Hepatocyte (in vitro differentiated cells): Measurements from ENCODE around the gene FN1. TPM values are rescaled to one million over a fixed set of nuclear protein-coding genes. Genes with fewer than 3 reads are reported as not detected.

Experiments
- DNase-seq: peaks from one replicate; pipeline ENCODE4 v3.0.0-alpha.2; 2016; ENCODE audit warnings: low spot score
- H2AFZ ChIP-seq: fragments of 200-600 bp; sonication (generic); 2 replicates; pipeline ENCODE4 v1.6.0; 2016; ENCODE audit warnings: antibody characterized with exemption, mild to moderate bottlenecking
- H3K27ac ChIP-seq: fragments of 200-600 bp; sonication (generic); 2 replicates; pipeline ENCODE4 v1.5.1; 2016; ENCODE audit warnings: mild to moderate bottlenecking
- H3K27me3 ChIP-seq: fragments of 200-600 bp; sonication (generic); 2 replicates; pipeline ENCODE4 v1.6.1; 2016
- H3K36me3 ChIP-seq: fragments of 200-600 bp; sonication (generic); replicated peaks from 2 replicates; pipeline ENCODE4 v1.5.1; 2016; ENCODE audit warnings: low read depth; ENCODE audit not compliant: insufficient read depth
- H3K4me1 ChIP-seq: fragments of 200-600 bp; sonication (generic); 2 replicates; pipeline ENCODE4 v1.5.1; 2016; ENCODE audit warnings: mild to moderate bottlenecking, moderate library complexity; ENCODE audit not compliant: insufficient read depth
- H3K4me2 ChIP-seq: fragments of 200-600 bp; sonication (generic); 2 replicates; pipeline ENCODE4 v1.6.0; 2016
- H3K4me3 ChIP-seq: fragments of 200-600 bp; sonication (generic); 2 replicates; pipeline ENCODE4 v1.5.1; 2016; ENCODE audit warnings: mild to moderate bottlenecking
- H3K79me2 ChIP-seq: fragments of 200-600 bp; sonication (generic); 2 replicates; pipeline ENCODE4 v1.6.0; 2017; ENCODE audit warnings: mild to moderate bottlenecking
- H3K9me2 ChIP-seq: fragments of 200-600 bp; sonication (generic); replicated peaks from 2 replicates; pipeline ENCODE4 v1.6.0; 2017; ENCODE audit warnings: mild to moderate bottlenecking; ENCODE audit not compliant: insufficient read depth
- H3K9me3 ChIP-seq: fragments of 200-600 bp; sonication (generic); 2 replicates; pipeline ENCODE4 v1.5.1; 2016; ENCODE audit warnings: low read depth, mild to moderate bottlenecking
- H4K20me1 ChIP-seq: fragments of 200-600 bp; sonication (generic); 2 replicates; pipeline ENCODE4 v1.6.0; 2016; ENCODE audit warnings: mild to moderate bottlenecking; ENCODE audit not compliant: insufficient read depth, poor library complexity, severe bottlenecking
- EZH2 ChIP-seq: fragments of 200-600 bp; sonication (generic); IDR thresholded peaks from 2 replicates; pipeline ENCODE4 v1.6.1; 2016; ENCODE audit warnings: antibody characterized with exemption, mild to moderate bottlenecking, borderline replicate concordance
- EZH2phosphoT487 ChIP-seq: fragments of 200-600 bp; sonication (generic); IDR thresholded peaks from one replicate; pipeline ENCODE4 v1.6.1; 2018; ENCODE audit warnings: antibody characterized with exemption, mild to moderate bottlenecking, low read depth, moderate library complexity; ENCODE audit not compliant: unreplicated experiment, severe bottlenecking
- WGBS: methylation state at CpG from one replicate; pipeline ENCODE4 v1.1.6; 2016; ENCODE audit warnings: low lambda C conversion rate; ENCODE audit errors: missing lambda C conversion rate; 5-methylcytosine and 5-hydroxymethylcytosine counted together
- polyA plus RNA-seq: library from polyadenylated mRNA; unstranded; fragments of >200 nt; fragmentation: Nextera tagmentation; extraction: Ambion mirVana; gene quantifications from 2 replicates; pipeline ENCODE4 v1.2.1, GENCODE V29; 2016
- total RNA-seq: library from RNA; depleted of rRNA; stranded (reverse); fragments of >200 nt; gene quantifications from 2 replicates; pipeline ENCODE4 v1.2.3, GENCODE V29; 2014
- TF ChIP-seq, protein P1 (sequence below): fragments of 200-600 bp; sonication (generic); IDR thresholded peaks from 2 replicates; pipeline ENCODE4 v1.5.1; 2016; ENCODE audit warnings: antibody characterized with exemption, mild to moderate bottlenecking; ENCODE audit not compliant: poor library complexity

FN1 gene
- total and polyA plus RNA-seq, 2 experiments from 2014 or later, result 1,650 to 3,020 TPM

- H3K9me2 ChIP-seq, result no peaks in the 10 kb centered on the region
- H2AFZ ChIP-seq, result no peak overlapping the region
- TF ChIP-seq, protein P1, sequence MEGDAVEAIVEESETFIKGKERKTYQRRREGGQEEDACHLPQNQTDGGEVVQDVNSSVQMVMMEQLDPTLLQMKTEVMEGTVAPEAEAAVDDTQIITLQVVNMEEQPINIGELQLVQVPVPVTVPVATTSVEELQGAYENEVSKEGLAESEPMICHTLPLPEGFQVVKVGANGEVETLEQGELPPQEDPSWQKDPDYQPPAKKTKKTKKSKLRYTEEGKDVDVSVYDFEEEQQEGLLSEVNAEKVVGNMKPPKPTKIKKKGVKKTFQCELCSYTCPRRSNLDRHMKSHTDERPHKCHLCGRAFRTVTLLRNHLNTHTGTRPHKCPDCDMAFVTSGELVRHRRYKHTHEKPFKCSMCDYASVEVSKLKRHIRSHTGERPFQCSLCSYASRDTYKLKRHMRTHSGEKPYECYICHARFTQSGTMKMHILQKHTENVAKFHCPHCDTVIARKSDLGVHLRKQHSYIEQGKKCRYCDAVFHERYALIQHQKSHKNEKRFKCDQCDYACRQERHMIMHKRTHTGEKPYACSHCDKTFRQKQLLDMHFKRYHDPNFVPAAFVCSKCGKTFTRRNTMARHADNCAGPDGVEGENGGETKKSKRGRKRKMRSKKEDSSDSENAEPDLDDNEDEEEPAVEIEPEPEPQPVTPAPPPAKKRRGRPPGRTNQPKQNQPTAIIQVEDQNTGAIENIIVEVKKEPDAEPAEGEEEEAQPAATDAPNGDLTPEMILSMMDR, result no peak
- TF ChIP-seq EZH2phosphoT487 (no peak), EZH2 (no peak)
- no peak for DNase-seq
- no peaks in the 10 kb centered on the region for H3K9me3 ChIP-seq
- H3K27ac ChIP-seq, result peak overlapping the region; percentile 50
- no peaks in the 10 kb centered on the region for H3K79me2 ChIP-seq
- H3K4me1 ChIP-seq, result no peaks in the 10 kb centered on the region
- no peaks in the 10 kb centered on the region for H3K27me3 ChIP-seq
- no peak overlapping the region for H3K4me3 ChIP-seq
- no peak overlapping the region for H3K4me2 ChIP-seq
- WGBS, result 86% methylated on average over 3 of the region's 3 CpGs
- no peaks in the 10 kb centered on the region for H4K20me1 ChIP-seq
- H3K36me3 ChIP-seq, result peaks cover 4% of the 10 kb centered on the region
Observed at GRCh38 chr2:215399067-215399716, 36.7 kb downstream of the FN1 start.

DNA sequence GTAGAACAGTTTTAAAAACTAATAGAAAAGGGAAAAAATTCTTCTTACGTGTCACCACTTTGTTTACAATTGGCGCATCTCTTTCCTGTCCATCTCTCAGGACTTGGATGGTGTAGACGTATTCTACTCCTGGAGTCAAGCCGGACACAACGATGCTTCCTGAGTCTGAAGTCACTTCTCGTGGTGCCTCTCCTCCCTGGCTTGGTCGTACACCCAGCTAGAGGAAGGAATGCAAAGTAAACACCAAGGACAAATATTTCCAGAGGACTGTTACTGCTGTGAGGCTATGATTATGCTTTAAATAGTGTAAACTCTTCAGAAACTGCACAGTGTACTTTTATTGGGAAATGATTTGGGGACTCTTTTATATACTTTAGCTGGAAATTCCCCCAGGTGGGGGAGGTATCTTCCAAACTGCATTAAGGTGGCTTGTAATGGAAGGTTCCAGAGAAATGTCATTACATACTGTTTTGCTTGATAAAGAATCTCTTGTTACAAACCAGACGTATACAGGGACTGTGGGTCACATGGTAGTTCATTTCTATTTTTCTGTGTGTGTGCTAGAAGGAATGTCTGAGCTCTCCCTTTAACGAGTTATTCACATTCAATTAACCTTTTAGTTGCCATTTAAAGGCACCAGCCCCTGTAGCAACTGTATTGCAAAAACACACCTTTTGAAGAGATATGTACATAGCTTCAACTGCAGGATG lies 38.1 kb downstream of the FN1 start:
- Histone ChIP-seq H3K27ac (peak overlapping the region; percentile 50), H2AFZ (no peak overlapping the region), H3K27me3 (no peaks in the 10 kb centered on the region), H4K20me1 (no peaks in the 10 kb centered on the region), H3K79me2 (no peaks in the 10 kb centered on the region), H3K9me3 (no peaks in the 10 kb centered on the region), H3K4me3 (no peak overlapping the region), H3K4me1 (no peaks in the 10 kb centered on the region), H3K9me2 (no peaks in the 10 kb centered on the region), H3K36me3 (peaks cover 4% of the 10 kb centered on the region), H3K4me2 (no peak overlapping the region)
- DNase-seq, result peak; percentile 41
- TF ChIP-seq EZH2, result no peak
- no peak for TF ChIP-seq EZH2phosphoT487
- TF ChIP-seq, protein P1, result peak; percentile 13
- 50% methylated on average over 9 of the region's 9 CpGs for WGBS

- Histone ChIP-seq H2AFZ (no peak overlapping the region), H4K20me1 (no peaks in the 10 kb centered on the region), H3K4me1 (no peaks in the 10 kb centered on the region), H3K27me3 (no peaks in the 10 kb centered on the region), H3K9me2 (no peaks in the 10 kb centered on the region), H3K4me3 (no peak overlapping the region), H3K9me3 (no peaks in the 10 kb centered on the region), H3K79me2 (no peaks in the 10 kb centered on the region), H3K36me3 (peaks cover 4% of the 10 kb centered on the region), H3K27ac (no peak overlapping the region), H3K4me2 (no peak overlapping the region)
- TF ChIP-seq EZH2phosphoT487 (no peak), EZH2 (no peak)
- TF ChIP-seq, protein P1, result no peak
- 62% methylated on average over 2 of the region's 2 CpGs for WGBS
- DNase-seq, result no peak
Observed at GRCh38 chr2:215396595-215397313, 39.1 kb downstream of the FN1 start.
